HG03025 (cell line): Measurements from ENCODE around the gene EPSTI1.
"Not testable (repeated sequence)": the region's sequence is repeated elsewhere in the genome, so short reads cannot be mapped to it uniquely, and the experiment has no call there.

Source experiments
- ATAC-seq: cut with Tn5 transposase; IDR thresholded peaks from one replicate; pipeline ENCODE4 v1.9.1; 2021; ENCODE audit warnings: mild to moderate bottlenecking, moderate library complexity; ENCODE audit not compliant: unreplicated experiment, low FRiP score

The EPSTI1 gene

DNA sequence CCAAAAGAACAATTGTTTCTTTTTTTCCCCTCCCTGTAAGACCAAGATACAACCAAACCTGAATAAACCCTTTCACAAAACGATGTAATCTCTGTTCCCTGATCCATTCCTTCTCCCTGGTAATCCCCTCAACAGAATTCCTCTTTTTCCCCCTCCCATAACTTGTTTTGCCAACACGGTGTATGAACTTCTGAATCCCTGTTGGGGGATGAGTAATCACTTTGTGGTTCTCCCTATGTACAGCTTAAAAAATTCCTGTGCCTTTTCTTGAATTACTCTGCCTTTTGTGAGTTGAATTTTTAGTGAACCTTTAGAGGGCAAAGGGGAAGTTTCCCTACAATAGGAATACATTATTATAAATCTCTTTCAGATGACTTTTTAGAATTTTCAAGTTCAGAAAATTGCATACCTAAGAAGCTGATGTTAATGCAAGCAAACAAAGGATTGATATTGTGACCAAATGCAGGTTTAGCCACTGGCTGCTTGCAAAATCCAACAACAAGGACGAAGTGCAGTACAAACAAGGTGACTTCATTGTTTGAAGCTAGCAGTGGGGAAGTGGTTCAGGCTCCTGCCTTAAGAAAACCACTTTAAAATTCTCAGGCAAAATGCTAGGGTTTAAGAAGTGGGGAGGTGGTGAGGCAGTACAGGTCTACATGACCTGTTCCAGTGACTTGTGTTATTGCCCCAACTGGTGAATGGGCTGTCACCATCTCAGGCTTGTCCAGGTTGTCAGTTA is 15.0 kb upstream of the EPSTI1 start:
- ATAC-seq, result no peak

DNA sequence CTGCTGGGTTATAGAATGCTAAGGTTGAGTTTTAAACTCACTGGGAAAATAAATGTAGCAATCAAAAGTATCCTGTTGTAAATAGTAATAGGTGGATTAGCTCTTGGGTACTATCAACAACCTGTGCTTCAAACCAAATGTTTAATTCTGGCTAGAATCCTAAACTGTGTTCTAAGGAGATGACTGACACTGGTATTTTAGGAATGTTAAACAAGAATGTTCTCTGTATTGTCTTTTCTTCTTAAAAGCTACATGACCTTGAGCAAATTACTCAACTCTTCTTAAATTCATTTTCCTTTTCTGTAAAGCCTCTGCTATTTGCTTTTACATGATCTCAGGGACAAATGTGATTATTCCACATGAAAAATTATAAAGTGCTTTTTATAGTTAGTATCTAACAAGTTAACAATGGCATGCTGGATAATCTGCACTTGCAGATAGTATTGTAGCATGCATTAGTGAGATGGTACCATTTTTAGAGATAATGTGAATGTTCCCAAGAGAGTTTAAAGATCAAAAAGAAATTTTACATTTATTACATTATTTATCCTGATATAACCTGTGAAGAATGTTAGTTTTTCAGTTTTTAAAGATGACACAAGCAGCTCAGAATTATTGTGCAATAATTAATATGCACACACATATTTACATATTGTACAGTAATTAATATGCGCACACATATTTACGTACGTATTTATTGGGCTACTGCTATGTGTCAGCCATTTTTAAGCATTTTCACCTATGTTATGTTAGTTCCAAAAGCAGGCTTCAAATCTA is 13.6 kb upstream of the EPSTI1 start:
- ATAC-seq, result no peak

DNA sequence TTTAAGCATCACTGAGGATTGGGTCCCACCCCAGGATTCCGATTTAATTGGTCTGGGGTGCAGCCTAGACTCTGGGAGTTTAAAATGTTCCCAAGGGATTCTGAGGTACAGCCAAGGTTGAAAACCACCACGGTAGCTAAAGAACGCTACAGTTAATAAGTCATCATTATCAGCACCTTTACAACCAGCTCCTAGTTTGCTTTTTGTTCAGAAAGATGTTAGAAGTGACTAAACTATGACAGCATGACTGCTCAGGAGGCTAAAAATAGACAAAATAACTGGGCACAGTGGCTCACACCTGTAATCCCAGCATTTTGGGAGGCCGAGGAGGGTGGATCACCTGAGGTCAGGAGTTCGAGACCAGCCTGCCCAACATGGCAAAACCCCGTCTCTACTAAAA is 11.7 kb upstream of the EPSTI1 start:
- no peak for ATAC-seq

DNA sequence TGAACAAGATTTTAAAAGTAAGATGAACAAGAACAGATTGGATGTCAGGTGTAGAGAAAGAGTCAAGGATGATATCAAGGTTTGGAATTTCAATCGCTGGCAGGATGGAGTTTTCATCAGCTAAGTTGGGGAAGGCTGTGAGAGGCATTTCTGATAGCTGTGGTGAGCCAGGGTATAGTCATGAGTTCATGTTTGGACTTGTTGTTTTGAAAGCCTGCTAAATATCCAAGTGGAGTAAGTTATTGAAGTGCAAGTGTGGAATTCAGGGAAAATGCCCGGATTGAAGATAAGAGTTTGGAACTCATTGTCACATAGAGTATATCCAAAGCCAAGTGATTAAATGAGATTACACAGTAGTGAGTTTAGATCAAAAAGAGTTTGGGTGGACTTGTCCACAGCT is 11.0 kb upstream of the EPSTI1 start:
- no peak for ATAC-seq

DNA sequence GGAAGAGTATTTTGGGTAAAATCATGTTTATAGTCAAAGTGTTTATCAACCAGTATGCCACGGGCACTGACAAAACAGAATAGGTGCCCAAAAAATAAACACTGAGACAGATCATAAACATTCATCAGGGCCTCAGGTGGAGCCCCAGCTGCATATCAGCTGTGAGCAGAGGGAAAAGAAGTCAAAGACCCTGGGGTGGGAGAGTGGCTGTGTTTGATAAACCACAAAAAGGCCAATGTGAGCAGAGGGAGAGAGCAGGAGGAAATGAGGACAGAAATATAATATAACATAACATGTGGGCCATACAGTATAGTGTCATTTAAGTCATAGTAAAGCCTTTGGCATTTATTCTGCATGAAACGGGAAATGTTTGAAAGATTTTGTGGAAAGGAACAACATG is 10.0 kb upstream of the EPSTI1 start:
- ATAC-seq, result no peak

DNA sequence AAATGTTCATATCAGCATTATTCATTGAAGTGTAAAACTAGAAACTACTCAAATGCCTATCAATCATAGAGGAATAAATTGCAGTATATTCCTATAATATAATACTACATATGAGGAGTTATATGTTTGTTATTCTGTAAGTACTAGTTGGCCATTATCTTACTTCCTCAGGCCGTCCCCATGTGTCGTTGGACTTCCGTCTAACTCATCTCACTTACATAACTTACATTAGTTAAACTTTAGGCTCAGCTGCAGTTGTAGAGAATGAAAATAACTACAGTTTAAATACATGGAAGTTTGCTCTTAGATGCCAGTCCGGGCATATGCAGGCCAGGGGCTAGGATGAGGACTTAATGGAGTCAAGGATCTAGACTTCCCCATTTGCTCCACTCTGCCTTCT is 8.6 kb upstream of the EPSTI1 start:
- ATAC-seq, result no peak

DNA sequence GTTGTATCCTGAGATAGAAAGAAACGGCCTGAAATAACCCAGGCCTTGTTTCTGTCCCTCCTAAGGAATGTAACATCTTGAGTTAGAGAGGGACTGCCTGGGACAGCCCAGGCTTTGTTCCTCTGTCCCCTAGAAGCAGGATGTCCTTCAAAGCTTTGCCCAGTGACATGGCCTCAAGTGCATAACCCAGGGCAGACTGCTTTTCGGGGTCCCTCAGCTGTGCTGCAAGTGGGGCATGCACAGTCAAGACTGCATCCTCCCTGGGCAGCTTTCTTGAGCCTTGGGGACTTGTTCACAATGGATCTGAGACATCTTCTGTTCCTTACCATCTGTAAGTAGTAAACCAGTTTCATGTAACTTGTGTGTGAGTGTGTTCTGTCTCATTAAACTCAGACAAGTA is 7.5 kb upstream of the EPSTI1 start:
- no peak for ATAC-seq

DNA sequence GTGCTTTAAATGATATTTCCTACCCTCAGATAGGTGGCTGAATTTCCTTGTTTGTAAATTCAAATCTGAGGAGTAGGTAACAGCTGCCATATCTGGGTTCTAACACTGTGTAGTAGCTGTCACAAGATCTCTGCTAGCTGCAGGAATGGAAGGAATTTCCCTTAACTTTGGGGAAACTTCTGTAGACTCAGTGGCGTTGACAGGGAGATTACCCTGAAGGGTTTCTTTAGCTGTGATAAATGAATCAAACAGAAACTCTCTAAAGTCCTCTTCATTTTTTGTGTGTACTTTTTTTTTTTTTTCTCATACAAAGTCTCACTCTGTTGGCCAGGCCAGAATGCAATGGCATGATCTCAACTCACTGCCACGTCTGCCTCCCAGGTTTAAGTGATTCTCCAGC is 5.3 kb upstream of the EPSTI1 start:
- ATAC-seq, result no peak

DNA sequence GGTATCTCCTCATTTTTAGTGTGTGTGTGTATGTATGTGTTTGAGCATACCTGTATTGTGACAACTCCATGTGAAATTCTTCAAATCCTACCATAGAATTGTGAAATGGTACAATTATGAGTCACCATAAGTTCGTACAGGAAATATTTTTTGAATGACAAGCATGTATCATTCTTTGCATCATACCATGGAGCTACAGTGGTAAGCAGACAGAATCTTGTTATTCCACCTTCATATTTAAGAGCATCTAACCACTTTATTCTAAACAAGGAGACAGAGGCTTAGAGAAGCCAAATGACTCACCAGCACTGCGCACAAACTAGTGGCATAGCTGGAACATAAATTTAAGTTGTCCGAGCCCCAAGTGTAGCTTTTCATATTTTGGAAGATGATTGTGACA is 4.5 kb upstream of the EPSTI1 start:
- no peak for ATAC-seq

DNA sequence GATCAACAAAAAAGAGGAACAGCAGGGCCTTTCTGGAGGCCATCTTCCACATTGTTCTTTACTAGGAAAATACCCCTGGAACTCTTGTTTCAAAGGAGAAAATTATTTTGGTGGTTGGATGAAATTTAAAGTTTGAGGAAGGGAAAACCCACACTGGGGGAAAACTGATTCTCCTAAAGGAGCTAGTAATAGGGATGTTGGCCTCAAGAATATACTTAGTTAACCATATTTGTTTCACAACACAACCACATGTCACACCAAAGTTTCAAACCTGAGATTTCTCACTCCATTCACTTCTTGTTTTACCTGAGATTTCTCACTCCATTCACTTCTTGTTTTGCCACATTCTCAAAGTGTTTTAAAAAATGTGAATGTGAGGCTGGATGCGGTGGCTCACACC is 2.8 kb upstream of the EPSTI1 start:
- ATAC-seq, result no peak

DNA sequence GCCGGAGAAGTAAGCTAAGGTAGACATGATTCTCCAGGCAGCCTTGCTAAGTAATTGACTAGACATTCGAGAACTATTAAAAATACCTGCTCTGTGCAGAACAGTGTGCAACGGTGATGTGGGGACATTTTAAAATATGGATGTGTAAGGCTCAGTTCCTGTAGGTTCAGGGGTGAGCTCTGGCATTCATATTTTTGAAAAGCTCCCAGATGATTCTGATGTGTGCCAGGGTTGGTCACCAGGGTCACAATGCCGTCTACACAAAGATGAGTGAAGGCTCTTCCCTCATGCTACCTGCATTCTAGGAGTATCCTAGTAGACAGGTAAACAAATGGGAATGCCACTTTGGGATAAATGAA is 702 bp upstream of the EPSTI1 start:
- peak; percentile 3 for ATAC-seq

DNA sequence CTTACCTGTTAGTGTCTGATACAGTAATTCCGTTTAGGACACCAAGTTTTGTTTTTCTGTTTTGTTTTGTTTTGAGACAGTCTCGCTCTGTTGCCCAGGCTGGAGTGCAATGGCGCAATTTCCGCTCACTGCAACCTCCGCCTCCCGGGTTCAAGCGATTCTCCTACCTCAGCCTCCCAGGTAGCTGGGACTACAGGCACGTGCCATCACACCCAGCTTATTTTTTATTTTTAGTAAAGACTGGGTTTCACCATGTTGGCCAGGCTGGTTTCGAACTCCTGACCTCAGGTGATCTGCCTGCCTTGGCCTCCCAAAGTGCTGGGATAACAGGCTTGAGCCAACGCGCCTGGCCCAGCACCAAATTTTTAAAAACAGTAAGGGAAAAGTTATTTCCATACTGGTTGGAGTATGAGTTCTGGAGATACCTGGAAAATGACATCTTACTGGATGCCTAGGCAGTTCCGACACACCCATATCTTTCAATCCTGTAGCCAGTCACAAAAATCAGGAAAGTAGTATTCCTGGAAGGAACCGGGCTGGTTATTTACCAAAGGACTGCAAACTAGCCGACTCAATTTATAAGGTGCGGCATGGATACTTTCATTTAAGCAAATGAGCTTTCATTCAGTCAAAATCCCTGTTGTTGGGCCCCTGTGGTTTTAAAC is 676 bp downstream of the EPSTI1 start:
- not testable (repeated sequence) for ATAC-seq

DNA sequence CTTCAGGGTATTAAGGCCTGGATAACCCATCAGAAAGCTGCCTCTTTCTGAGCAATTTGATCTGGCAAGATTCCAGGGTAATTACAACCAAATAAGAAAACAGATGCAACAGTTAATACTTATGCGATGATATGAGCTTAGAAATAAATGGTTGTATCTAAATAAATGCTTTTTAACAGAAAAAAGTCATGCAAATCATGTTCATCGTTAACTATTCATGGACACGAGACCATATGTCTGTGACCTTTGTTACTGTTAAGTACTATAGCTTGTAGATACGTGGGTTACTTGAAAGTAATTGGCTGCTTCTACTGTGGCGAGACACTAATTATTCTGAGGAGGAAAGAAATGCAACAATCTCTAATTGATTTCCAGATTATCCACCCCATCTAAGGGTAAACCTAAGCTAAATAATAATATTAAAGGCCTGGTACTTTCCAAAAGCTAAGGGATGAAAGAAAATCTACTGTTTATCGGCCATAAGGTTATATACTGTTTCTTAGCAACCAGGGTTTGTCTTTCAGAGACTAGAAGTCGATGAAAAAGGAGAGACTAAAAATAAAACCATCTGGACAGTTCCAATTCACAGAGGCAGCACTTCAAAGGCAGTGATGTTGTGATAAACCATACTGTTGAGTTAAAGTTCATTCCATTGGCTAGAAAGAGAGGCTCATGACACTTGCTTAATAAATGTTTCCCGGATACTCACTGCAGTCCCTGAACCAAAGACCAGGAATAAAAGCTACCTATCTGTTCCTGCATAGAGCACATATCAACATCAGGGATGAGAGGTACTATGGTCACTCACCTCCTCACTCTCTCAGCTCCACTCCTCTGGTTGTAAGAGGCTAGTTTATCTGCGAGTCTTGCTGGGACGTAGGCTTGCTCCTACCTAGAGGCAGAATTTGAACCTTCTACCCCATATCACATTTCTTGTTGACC is 1.5 kb downstream of the EPSTI1 start:
- ATAC-seq, result no peak

DNA sequence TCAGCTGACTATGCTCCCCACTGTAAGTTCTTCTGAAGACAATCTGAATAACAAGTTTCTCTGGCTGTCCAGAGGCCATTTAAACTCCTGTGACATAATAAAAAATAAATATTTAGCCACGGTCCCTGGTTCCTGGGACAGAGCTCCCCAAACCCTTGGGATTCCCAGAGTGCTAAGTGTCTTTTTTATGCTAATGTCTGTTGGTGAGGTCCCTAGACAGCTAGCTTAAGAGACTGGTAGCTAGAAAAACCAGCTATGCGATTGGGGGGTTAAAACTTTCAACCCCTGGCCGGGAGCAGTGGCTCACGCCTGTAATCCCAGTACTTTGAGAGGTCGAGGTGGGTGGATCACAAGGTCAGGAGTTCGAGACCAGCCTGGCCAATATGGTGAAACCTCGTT is 5.9 kb downstream of the EPSTI1 start:
- no peak for ATAC-seq

DNA sequence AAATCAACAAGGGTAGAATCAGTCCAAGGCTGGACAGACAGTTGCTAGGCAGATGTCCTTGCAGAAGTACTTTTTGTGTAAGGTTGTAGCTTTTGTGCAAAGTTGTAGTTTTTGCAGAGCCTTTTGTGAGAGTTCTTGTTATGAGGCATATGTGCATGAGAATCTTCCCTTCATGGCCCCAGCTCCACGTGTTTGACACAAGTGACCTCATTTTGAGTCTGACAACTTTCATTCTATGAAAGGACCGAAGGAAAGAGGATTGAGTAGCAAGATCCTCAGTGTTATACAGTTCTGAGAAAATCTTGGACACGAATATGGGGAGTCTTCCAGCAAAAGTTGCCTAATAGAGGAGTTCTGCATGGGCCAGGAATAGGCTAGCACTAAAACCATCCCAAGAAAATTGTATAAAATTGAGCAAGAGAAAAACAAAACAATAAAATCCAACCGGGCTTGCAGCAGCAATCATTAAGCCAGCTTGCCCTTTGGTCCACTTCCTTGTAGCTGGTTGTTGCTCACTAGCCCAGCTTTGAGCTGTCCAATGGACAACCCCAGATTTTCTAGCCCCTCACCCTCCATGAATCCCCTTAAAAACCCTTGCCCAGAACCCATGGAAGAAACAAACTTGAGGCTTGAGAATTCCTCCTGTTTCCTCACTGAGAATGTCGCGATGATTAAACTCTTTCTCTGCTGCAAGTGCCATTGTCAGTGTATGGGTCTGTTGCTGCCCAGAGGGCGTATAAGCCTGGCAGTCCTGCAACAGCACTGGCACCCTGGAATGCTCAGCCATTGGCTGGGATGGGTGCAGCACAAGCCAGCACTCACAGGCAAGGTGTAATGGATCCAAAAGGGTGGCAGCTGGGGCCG is 6.5 kb downstream of the EPSTI1 start:
- ATAC-seq, result no peak

DNA sequence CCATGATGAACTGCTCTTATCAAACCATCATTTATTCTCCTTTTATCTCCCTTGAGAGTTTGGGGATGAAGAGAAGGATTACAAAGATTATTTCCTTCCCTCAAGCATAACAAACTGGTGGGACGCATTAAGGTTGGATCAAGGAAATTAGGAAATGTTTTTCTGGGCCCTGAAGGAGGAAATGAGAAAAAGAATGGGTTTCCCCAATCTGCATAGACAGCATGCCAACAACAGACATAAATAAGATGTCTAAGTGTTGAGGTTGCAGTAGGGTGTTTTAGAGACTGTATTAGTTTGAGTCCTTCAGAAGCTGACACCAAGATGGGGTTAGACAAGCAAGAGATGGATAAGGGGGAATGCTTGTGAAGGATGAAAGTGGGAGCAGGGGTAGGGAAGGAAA is 7.3 kb downstream of the EPSTI1 start:
- ATAC-seq, result no peak

DNA sequence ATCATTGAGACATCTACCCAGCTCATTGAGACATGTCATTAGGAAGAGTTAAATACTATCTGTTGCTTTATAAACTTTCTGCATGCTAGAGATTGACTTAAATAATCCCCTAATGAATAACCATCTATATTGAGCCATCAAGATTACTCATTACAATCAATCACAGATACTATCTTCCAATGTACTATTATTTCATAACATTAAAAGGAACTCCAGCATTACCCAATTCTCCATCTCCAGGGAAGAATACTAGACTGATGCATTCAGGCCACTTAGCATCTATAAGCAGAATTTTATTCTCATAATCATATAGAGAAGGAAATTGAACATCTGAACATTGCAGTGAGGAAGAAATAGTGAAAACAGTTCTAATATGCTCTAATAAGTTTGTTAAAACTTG is 8.0 kb downstream of the EPSTI1 start:
- ATAC-seq, result no peak

DNA sequence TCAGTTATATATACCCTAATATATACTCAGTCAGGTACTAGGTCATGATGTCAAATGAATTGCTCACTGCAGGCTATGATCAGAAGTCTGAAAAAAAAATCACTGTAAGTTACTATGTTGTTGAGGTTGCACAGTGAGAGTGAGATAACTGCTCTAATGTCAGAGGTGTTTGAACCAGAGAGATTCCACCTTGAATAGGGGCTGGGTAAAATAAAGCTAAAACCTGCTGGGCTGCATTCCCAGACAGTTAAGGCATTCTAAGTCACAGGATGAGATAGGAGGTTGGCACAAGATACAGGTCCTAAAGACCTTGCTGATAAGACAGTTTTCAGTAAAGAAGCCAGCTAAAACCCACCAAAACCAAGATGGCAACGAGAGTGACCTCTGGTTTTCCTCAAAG is 10.2 kb downstream of the EPSTI1 start:
- no peak for ATAC-seq

DNA sequence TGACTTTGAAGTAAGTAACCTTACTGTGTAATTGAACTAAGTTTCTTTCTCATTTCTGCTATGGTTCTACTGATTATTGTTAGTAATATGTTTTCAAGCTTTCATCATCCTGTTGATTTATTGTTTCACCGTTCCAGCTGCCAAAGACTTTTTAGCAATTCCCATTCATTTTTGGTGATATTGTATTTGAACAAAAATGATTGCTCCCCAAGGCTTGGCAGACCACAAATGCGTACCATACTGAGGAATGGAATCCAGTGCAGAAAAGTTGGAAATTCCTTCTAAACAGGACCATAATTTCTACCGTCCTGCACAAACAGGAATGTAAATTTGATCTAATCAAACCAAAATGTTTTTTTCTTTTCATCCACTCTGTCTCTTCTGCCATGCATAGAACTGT is 10.7 kb downstream of the EPSTI1 start:
- no peak for ATAC-seq

DNA sequence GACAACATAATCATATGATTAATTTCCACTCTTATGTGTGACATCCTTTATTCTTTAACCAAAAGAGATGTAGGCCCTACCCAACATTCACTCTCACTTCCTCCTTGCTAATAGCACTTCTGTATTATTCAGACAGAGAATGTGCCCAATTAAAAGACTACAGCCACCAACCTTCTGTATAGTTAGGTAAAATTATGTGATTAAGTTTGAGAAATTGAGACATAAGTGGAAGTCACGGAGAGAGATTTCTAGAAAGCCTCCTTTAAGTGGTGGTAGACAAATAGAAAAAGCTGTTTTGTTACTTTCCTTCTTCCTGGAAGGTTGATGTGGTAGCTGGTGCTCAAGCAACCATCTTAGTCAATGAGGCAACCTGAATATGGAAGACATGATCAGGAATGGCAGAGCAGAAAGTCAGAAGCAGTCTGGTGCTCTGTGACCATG is 14.8 kb downstream of the EPSTI1 start:
- ATAC-seq, result no peak
